Natural killer cell (primary cell): ENCODE data around the gene RPS19BP1. TPM values are rescaled to one million over a fixed set of nuclear protein-coding genes. Genes with fewer than 3 reads are reported as not detected.

Experiments
- ATAC-seq, 3 donors: fragments of 150-1000 bp in 2 of 3; fragments of 200-7000 bp in 1 of 3; cut with Tn5 transposase; 1 replicate in 1 of 3; 2 replicates in 2 of 3; pipeline ENCODE4 v1.10.0; 2021; ENCODE audit warnings: mild to moderate bottlenecking in 2 of 3, moderate library complexity in 2 of 3
- DNase-seq, 2 donors: peaks; one replicate each; pipeline versions ENCODE4 v3.0.0 to v3.0.0-alpha.2; 2013 to 2021; ENCODE audit warnings: mixed read lengths in 1 of 2
- H3K27ac ChIP-seq: one replicate; pipeline ENCODE4 v1.5.1; 2013; ENCODE audit warnings: mild to moderate bottlenecking, low read length
- H3K27me3 ChIP-seq: one replicate; pipeline ENCODE4 v1.6.1; 2013; ENCODE audit warnings: low read length; ENCODE audit not compliant: control insufficient read depth, insufficient read depth
- H3K36me3 ChIP-seq: one replicate; pipeline ENCODE4 v1.6.1; 2013; ENCODE audit warnings: low read length; ENCODE audit not compliant: control insufficient read depth, insufficient read depth
- H3K4me1 ChIP-seq: one replicate; pipeline ENCODE4 v1.6.1; 2013; ENCODE audit warnings: low read length; ENCODE audit not compliant: control insufficient read depth, insufficient read depth
- H3K4me3 ChIP-seq: one replicate; pipeline ENCODE4 v1.5.1; 2013; ENCODE audit warnings: low read length
- H3K9me3 ChIP-seq: one replicate; pipeline ENCODE4 v1.6.1; 2013; ENCODE audit warnings: low read length; ENCODE audit not compliant: control insufficient read depth, insufficient read depth
- H3K27ac Mint-ChIP-seq, 2 donors: one replicate each; pipeline ENCODE4 v1.8.0; 2022; ENCODE audit warnings: mild to moderate bottlenecking in 2 of 2, mixed read lengths in 2 of 2, moderate library complexity in 1 of 2
- H3K27me3 Mint-ChIP-seq, 2 donors: one replicate each; pipeline ENCODE4 v1.8.0; 2022; ENCODE audit warnings: low read depth in 2 of 2, mixed read lengths in 2 of 2
- H3K36me3 Mint-ChIP-seq: one replicate; pipeline ENCODE4 v1.8.0; 2022; ENCODE audit warnings: mixed read lengths
- H3K4me1 Mint-ChIP-seq, 2 donors: one replicate each; pipeline ENCODE4 v1.8.0; 2022; ENCODE audit warnings: mixed read lengths in 2 of 2
- H3K4me3 Mint-ChIP-seq: one replicate; pipeline ENCODE4 v1.8.0; 2022; ENCODE audit warnings: mild to moderate bottlenecking, moderate library complexity, mixed read lengths
- H3K9me3 Mint-ChIP-seq, 2 donors: one replicate each; pipeline ENCODE4 v1.8.0; 2022; ENCODE audit warnings: mixed read lengths in 2 of 2
- WGBS: methylation state at CpG from one replicate; pipeline ENCODE4 v1.1.7; 2013; ENCODE audit warnings: missing lambda C conversion rate; ENCODE audit not compliant: insufficient coverage; 5-methylcytosine and 5-hydroxymethylcytosine counted together
- intact Hi-C: fragments of 100-400 bp; cut with micrococcal nuclease; formaldehyde crosslinking; loops from one replicate; pipeline ENCODE4 v1.14.2; 2022
- total RNA-seq, 4 donors: library from RNA; stranded (reverse); fragments of 120-200 nt in 1 of 4; gene quantifications; one replicate each; pipeline versions ENCODE4 v1.2.3 to v1.2.4, GENCODE V29; 2013 to 2022
- TF ChIP-seq, protein P1 (sequence below): fragments of 200-600 bp; IDR thresholded peaks from one replicate; pipeline ENCODE4 v1.8.0; 2022; ENCODE audit warnings: antibody characterized with exemption

Gene RPS19BP1
- total RNA-seq, 3 donors from 2014 or later (not counting 1 experiment from before 2014, with no cell fraction given): 56.7 to 66.5 (median 61.3) TPM

DNA sequence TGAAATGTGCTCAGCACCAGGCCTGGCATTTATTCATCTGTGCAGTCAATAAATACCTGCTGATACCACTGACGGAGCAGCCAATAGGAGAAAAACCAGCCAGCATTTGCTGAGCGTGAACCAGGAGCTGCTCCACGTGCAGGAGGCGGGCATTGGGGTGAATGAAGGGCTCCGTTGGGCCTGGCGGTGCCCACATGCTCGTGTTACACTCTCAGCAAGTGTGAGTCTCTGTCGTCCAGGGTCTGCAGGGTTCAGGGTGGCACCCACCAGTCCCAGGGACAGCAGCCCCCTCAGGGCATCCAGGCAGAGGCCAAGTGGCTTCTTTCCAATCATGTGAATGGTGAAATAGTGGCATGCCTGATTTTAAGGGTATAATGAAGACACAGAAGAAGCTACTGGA lies 4.2 kb upstream of the RPS19BP1 start:
- Histone ChIP-seq H3K36me3 (no peaks in the 10 kb centered on the region), H3K27me3 (no peaks in the 10 kb centered on the region), H3K4me1 (peaks cover 12% of the 10 kb centered on the region), H3K9me3 (no peaks in the 10 kb centered on the region), H3K4me3 (no peak overlapping the region), H3K27ac (no peak overlapping the region)
- H3K27me3 Mint-ChIP-seq: peaks cover 0 to 4% of the 10 kb centered on the region in 2 donors
- H3K9me3 Mint-ChIP-seq: no peaks in the 10 kb centered on the region
- 79% methylated on average over 8 of the region's 8 CpGs for WGBS
- intact Hi-C loops: loop anchor here (10.0 kb wide), 1 partner anchor 1108 kb away; no protein-coding TSS in a partner anchor
- H3K4me3 Mint-ChIP-seq: no peak overlapping the region
- H3K4me1 Mint-ChIP-seq: peaks cover 5 to 15% of the 10 kb centered on the region in 2 donors
- H3K27ac Mint-ChIP-seq: no peak overlapping the region
- TF ChIP-seq, protein P1, sequence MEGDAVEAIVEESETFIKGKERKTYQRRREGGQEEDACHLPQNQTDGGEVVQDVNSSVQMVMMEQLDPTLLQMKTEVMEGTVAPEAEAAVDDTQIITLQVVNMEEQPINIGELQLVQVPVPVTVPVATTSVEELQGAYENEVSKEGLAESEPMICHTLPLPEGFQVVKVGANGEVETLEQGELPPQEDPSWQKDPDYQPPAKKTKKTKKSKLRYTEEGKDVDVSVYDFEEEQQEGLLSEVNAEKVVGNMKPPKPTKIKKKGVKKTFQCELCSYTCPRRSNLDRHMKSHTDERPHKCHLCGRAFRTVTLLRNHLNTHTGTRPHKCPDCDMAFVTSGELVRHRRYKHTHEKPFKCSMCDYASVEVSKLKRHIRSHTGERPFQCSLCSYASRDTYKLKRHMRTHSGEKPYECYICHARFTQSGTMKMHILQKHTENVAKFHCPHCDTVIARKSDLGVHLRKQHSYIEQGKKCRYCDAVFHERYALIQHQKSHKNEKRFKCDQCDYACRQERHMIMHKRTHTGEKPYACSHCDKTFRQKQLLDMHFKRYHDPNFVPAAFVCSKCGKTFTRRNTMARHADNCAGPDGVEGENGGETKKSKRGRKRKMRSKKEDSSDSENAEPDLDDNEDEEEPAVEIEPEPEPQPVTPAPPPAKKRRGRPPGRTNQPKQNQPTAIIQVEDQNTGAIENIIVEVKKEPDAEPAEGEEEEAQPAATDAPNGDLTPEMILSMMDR: no peak
- H3K36me3 Mint-ChIP-seq: no peaks in the 10 kb centered on the region
- ATAC-seq (no peak), DNase-seq (no peak)

DNA sequence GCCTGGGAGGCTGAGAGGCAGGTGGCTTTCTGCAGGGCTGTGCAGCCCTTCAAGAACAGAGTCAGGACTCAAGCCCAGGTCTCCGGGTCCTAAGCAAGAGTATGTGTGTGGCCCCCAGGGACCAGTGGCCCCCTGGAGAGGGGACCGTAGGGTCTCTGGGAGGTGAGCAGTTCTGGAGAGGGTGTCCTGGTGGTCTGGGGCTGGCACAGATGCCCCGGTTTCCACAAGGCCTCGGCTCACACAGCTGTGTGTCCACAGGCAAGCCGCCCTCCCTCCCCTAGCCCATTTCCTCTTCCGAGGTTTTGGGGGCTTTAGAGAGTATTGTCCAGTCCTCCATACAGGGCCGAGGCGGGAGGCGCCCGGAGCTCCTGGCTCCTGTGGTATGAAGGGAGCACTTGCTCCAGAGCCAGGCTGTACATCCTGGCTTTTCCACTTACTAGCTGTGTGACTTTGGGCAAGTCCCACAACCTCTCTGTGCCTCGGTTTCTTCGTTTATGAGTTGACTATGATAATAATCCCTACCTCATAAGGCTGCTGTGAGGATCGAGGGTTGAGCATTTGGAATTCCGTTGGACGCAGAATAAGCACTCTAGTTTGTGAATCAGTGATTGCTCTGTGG lies 3.4 kb upstream of the RPS19BP1 start:
- H3K27ac Mint-ChIP-seq: no peak overlapping the region
- TF ChIP-seq, protein P1: no peak
- no peak for DNase-seq
- Histone ChIP-seq H3K36me3 (no peaks in the 10 kb centered on the region), H3K4me3 (no peak overlapping the region), H3K9me3 (no peaks in the 10 kb centered on the region), H3K27ac (no peak overlapping the region), H3K27me3 (no peaks in the 10 kb centered on the region), H3K4me1 (peaks cover 20% of the 10 kb centered on the region)
- H3K4me3 Mint-ChIP-seq: no peak overlapping the region
- intact Hi-C loops: loop anchor here (2.0 to 10.0 kb wide), 2 partner anchors 489 to 1109 kb away; no protein-coding TSS in a partner anchor
- no peaks in the 10 kb centered on the region for H3K9me3 Mint-ChIP-seq
- peaks cover 0 to 4% of the 10 kb centered on the region in 2 donors for H3K27me3 Mint-ChIP-seq
- no peaks in the 10 kb centered on the region for H3K36me3 Mint-ChIP-seq
- peaks cover 12 to 23% of the 10 kb centered on the region in 2 donors for H3K4me1 Mint-ChIP-seq
- 91% methylated on average over 13 of the region's 15 CpGs for WGBS
- no peak for ATAC-seq

DNA sequence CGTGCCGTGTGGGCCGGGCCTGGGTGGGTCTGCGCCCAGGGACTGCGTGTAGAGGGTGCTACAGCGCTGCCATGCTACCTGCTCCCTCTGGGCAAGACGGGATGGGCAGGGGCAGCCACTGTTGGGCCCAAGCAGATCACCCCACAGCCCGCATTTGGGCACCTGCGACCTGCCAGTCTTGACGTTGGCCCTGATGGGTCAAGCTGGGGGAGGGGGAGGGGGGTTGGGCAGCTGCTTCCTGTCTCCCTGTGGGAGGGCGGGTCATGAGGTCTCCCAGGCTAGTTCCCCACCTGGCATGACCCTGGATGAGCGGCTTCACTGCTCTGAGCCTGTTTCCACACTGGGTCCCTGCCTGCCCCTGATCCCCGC lies 2.8 kb upstream of the RPS19BP1 start:
- Histone ChIP-seq H3K4me3 (no peak overlapping the region), H3K36me3 (no peaks in the 10 kb centered on the region), H3K9me3 (no peaks in the 10 kb centered on the region), H3K27me3 (no peaks in the 10 kb centered on the region), H3K27ac (no peak overlapping the region), H3K4me1 (peaks cover 26% of the 10 kb centered on the region)
- TF ChIP-seq, protein P1: no peak
- Mint-ChIP-seq H3K36me3 (no peaks in the 10 kb centered on the region), H3K4me1 (peaks cover 15 to 29% of the 10 kb centered on the region in 2 donors), H3K27me3 (peaks cover 0 to 4% of the 10 kb centered on the region in 2 donors), H3K27ac (no peak overlapping the region), H3K9me3 (no peaks in the 10 kb centered on the region), H3K4me3 (no peak overlapping the region)
- ATAC-seq (no peak), DNase-seq (no peak)
- intact Hi-C loops: loop anchor here (2.0 to 10.0 kb wide), 2 partner anchors 489 to 1109 kb away; no protein-coding TSS in a partner anchor
- WGBS: 59% methylated on average over 13 of the region's 13 CpGs
